Heart left ventricle (tissue), 16 donors: Measurements from ENCODE around the gene MGAT3. TPM values are rescaled to one million over a fixed set of nuclear protein-coding genes. Genes with fewer than 3 reads are reported as not detected.

Experiments used
- ATAC-seq, 4 donors: fragments of 200-7000 bp; cut with Tn5 transposase; one replicate each; pipeline ENCODE4 v1.9.1; 2020 to 2022; ENCODE audit warnings: moderate library complexity in 4 of 4, mild to moderate bottlenecking in 3 of 4, moderate number of reproducible peaks in 1 of 4
- DNase-seq, 5 donors: peaks; one replicate each; pipeline ENCODE4 v3.0.0-alpha.2; 2020
- H3K27ac ChIP-seq, 12 donors: fragments of 200-600 bp; sonication (generic) in 4 of 12; one replicate each; pipeline versions ENCODE4 v1.5.0 to v1.8.0; 2016 to 2022; ENCODE audit warnings: mild to moderate bottlenecking in 2 of 12
- H3K27me3 ChIP-seq, 9 donors: fragments of 200-600 bp; sonication (generic) in 2 of 9; one replicate each; pipeline versions ENCODE4 v1.5.1 to v1.8.0; 2016 to 2022; ENCODE audit warnings: mild to moderate bottlenecking in 3 of 9
- H3K36me3 ChIP-seq, 9 donors: fragments of 200-600 bp; sonication (generic) in 2 of 9; one replicate each; pipeline versions ENCODE4 v1.5.0 to v1.8.0; 2018 to 2022; ENCODE audit warnings: mild to moderate bottlenecking in 2 of 9
- H3K4me1 ChIP-seq, 12 donors: fragments of 200-600 bp; sonication (generic) in 4 of 12; one replicate each; pipeline versions ENCODE4 v1.5.0 to v1.8.0; 2016 to 2022; ENCODE audit warnings: mild to moderate bottlenecking in 3 of 12
- H3K4me3 ChIP-seq, 12 donors: fragments of 200-600 bp; sonication (generic) in 4 of 12; one replicate each; pipeline versions ENCODE4 v1.5.0 to v1.8.0; 2017 to 2022; ENCODE audit warnings: mild to moderate bottlenecking in 9 of 12, moderate library complexity in 4 of 12
- H3K9me3 ChIP-seq, 12 donors: fragments of 200-600 bp; sonication (generic) in 4 of 12; one replicate each; pipeline versions ENCODE4 v1.5.0 to v1.8.0; 2016 to 2022; ENCODE audit warnings: mild to moderate bottlenecking in 1 of 12
- POLR2A ChIP-seq, 2 donors: fragments of 450-650 bp; IDR thresholded peaks; one replicate each; pipeline ENCODE4 v1.6.1; 2017; ENCODE audit warnings: antibody characterized with exemption in 2 of 2, mild to moderate bottlenecking in 2 of 2, moderate library complexity in 2 of 2
- WGBS, 4 donors: extraction: QIAGEN DNeasy Blood & Tissue Kit in 2 of 4; methylation state at CpG; one replicate each; pipeline versions ENCODE4 v1.1.5 to v1.1.7; 2013 to 2018; 5-methylcytosine and 5-hydroxymethylcytosine counted together
- intact Hi-C, 10 donors: fragments of 100-400 bp; cut with DNase I; formaldehyde crosslinking; loops; one replicate each; pipeline versions ENCODE4 v1.11.1 to v1.14.2; 2022
- polyA plus RNA-seq, 2 donors: library from polyadenylated mRNA; stranded (reverse); fragments of 200-250 nt; gene quantifications; one replicate each; pipeline ENCODE4 v1.2.3, GENCODE V29; 2013
- total RNA-seq, 9 donors: library from RNA; depleted of rRNA in 2 of 9; stranded (reverse); fragments of >200 nt in 2 of 9; fragmentation: NEBNext Ultra II Directional in 3 of 9; extraction: Animal tissue kit (Norgen Biotek cat#: 25700) in 3 of 9; gene quantifications; one replicate each; pipeline versions ENCODE4 v1.1.0 to v1.2.4, GENCODE V29; 2016 to 2023
- TF ChIP-seq, protein P1 (sequence below), 12 donors: fragments of 200-600 bp; sonication (generic) in 4 of 12; IDR thresholded peaks; one replicate each; pipeline versions ENCODE4 v1.5.0 to v1.8.0; 2018 to 2022; ENCODE audit warnings: antibody characterized with exemption in 12 of 12, mild to moderate bottlenecking in 5 of 12
- donor health status: ischemic (EF 13 %, LVEDD 7.1; RV severe dilation, severe dysfunction).
- donor health status: healthy with polysubstance abuse.
- donor health status: DM: no; HTN: yes; CAD: no.
- donor health status: DM: no; HTN: no; CAD: no.
- donor health status: ischemic (EF 25% LVEDD 6.9; RV normal size, moderate dysfunction).
- donor health status: ischemic (EF 25% LVEDD 5.7; RV mildly dilated, moderate dysfunction).
- donor health status: healthy.
- donor health status: DM: yes; HTN: yes; CAD: no.
- donor health status: ischemic (EF 35%, LVEDD 5.7; RV mildly dilated, moderate dysfunction).
- donor health status: nonischemic (EF 11% LVEDD 7.7; RV severe dilation, severe dysfunction).
- donor health status: DM: yes; HTN: yes; CAD: no.
- donor health status: PGD.
- donor health status: ischemic (EF 29% LVEDD 5.4; RV normal size, mild dysfunction).
- donor health status: nonischemic (EF 23%, LVEDD 6.1; RV moderate dilation, normal function).

Gene MGAT3
- total and polyA plus RNA-seq, 11 donors, result 2.2 to 9.9 (median 4.4) TPM

GRCh38 chr22:39433476-39434242 is 23.2 kb upstream of the MGAT3 start:
- WGBS, 4 donors, result 85 to 91% (median 90%) methylated on average over 28 to 31 of the region's 31 CpGs
- Histone ChIP-seq H3K27ac (peak overlapping the region in 9 of 12 donors; percentile 16 to 93 (median 66)), H3K4me1 (peaks cover 4 to 50% (median 37%) of the 10 kb centered on the region in 12 donors), H3K9me3 (no peaks in the 10 kb centered on the region), H3K4me3 (no peak overlapping the region), H3K36me3 (peaks cover 0 to 47% (median 29%) of the 10 kb centered on the region in 9 donors), H3K27me3 (no peaks in the 10 kb centered on the region)
- intact Hi-C loops, result loop anchor here in 1 of 10 donors (10.0 kb wide), 1 partner anchor 71 kb away; the partner anchor contains the start of gene MIEF1
- peak in 1 of 5 donors; percentile 13 for DNase-seq
- no peak for ATAC-seq
- TF ChIP-seq POLR2A (IDR thresholded peaks at IDR 0.05), result no peak
- TF ChIP-seq, protein P1, sequence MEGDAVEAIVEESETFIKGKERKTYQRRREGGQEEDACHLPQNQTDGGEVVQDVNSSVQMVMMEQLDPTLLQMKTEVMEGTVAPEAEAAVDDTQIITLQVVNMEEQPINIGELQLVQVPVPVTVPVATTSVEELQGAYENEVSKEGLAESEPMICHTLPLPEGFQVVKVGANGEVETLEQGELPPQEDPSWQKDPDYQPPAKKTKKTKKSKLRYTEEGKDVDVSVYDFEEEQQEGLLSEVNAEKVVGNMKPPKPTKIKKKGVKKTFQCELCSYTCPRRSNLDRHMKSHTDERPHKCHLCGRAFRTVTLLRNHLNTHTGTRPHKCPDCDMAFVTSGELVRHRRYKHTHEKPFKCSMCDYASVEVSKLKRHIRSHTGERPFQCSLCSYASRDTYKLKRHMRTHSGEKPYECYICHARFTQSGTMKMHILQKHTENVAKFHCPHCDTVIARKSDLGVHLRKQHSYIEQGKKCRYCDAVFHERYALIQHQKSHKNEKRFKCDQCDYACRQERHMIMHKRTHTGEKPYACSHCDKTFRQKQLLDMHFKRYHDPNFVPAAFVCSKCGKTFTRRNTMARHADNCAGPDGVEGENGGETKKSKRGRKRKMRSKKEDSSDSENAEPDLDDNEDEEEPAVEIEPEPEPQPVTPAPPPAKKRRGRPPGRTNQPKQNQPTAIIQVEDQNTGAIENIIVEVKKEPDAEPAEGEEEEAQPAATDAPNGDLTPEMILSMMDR (IDR thresholded peaks at IDR 0.05), result no peak

GRCh38 chr22:39434243-39434653 is 22.6 kb upstream of the MGAT3 start:
- Histone ChIP-seq H3K36me3 (peaks cover 0 to 42% (median 23%) of the 10 kb centered on the region in 9 donors), H3K4me1 (peaks cover 4 to 50% (median 37%) of the 10 kb centered on the region in 12 donors), H3K4me3 (no peak overlapping the region), H3K27ac (peak overlapping the region in 9 of 12 donors; percentile 16 to 91 (median 66)), H3K27me3 (no peaks in the 10 kb centered on the region), H3K9me3 (no peaks in the 10 kb centered on the region)
- TF ChIP-seq, protein P1 (IDR thresholded peaks at IDR 0.05), result no peak
- TF ChIP-seq POLR2A (IDR thresholded peaks at IDR 0.05), result no peak
- peak in 3 of 5 donors; percentile 50 to 73 (median 61) for DNase-seq
- intact Hi-C loops, result loop anchor here in 1 of 10 donors (10.0 kb wide), 1 partner anchor 71 kb away; the partner anchor contains the start of gene MIEF1
- 65 to 80% (median 73%) methylated on average over 17 to 18 of the region's 18 CpGs for WGBS, 4 donors
- peak; percentile 30 to 74 (median 54) for ATAC-seq

GRCh38 chr22:39434721-39435120 is 22.1 kb upstream of the MGAT3 start:
- no peak overlapping the region for H3K4me3 ChIP-seq
- peaks cover 4 to 52% (median 37%) of the 10 kb centered on the region in 12 donors for H3K4me1 ChIP-seq
- 71 to 84% (median 79%) methylated on average over 6 of the region's 6 CpGs for WGBS, 4 donors

More at GRCh38 chr22:39434721-39435120, 22.1 kb upstream of the MGAT3 start:
- H3K36me3 ChIP-seq, result peaks cover 0 to 37% (median 18%) of the 10 kb centered on the region in 9 donors
- no peaks in the 10 kb centered on the region for H3K27me3 ChIP-seq
- no peak for TF ChIP-seq POLR2A (IDR thresholded peaks at IDR 0.05)
- TF ChIP-seq, protein P1 (IDR thresholded peaks at IDR 0.05), result no peak
- peak overlapping the region in 8 of 12 donors; percentile 25 to 91 (median 68) for H3K27ac ChIP-seq
- ATAC-seq (peak in 1 of 4 donors; percentile 1), DNase-seq (no peak)
- H3K9me3 ChIP-seq, result no peaks in the 10 kb centered on the region
- intact Hi-C loops, result loop anchor here in 1 of 10 donors (10.0 kb wide), 1 partner anchor 70 kb away; the partner anchor contains the start of gene MIEF1
